Peyer's patch (tissue), 4 donors: ENCODE results near the gene ADPRM. TPM values are rescaled to one million over a fixed set of nuclear protein-coding genes. Genes with fewer than 3 reads are reported as not detected.

ENCODE experiments used
- DNase-seq, 3 donors: peaks; one replicate each; pipeline ENCODE4 v3.0.0-alpha.2; 2017 to 2019
- H3K27ac ChIP-seq, 4 donors: fragments of 200-600 bp; sonication (generic); one replicate each; pipeline ENCODE4 v1.5.1; 2016 to 2019
- H3K27me3 ChIP-seq, 2 donors: fragments of 200-600 bp; sonication (generic); one replicate each; pipeline ENCODE4 v1.5.1; 2019
- H3K36me3 ChIP-seq, 3 donors: fragments of 200-600 bp; sonication (generic); one replicate each; pipeline ENCODE4 v1.5.1; 2016 to 2019
- H3K4me1 ChIP-seq, 4 donors: fragments of 200-600 bp; sonication (generic); one replicate each; pipeline ENCODE4 v1.5.1; 2016 to 2019
- H3K4me3 ChIP-seq, 4 donors: fragments of 200-600 bp; sonication (generic); 1 replicate in 3 of 4; 2 replicates in 1 of 4; pipeline ENCODE4 v1.5.1; 2016 to 2019; ENCODE audit warnings: mild to moderate bottlenecking in 1 of 4
- H3K9me3 ChIP-seq, 4 donors: fragments of 200-600 bp; sonication (generic); one replicate each; pipeline ENCODE4 v1.5.1; 2016 to 2019; ENCODE audit warnings: mild to moderate bottlenecking in 1 of 4
- CTCF ChIP-seq, 6 experiments: fragments of 450-650 bp in 4 of 6; fragments of 200-600 bp in 2 of 6; sonication (generic) in 1 of 6; IDR thresholded peaks; one replicate each; pipeline ENCODE4 v1.5.1; 2017 to 2019; ENCODE audit warnings: antibody characterized with exemption in 6 of 6, mild to moderate bottlenecking in 3 of 6, moderate library complexity in 1 of 6
- POLR2A ChIP-seq, 2 donors: fragments of 450-650 bp; IDR thresholded peaks; one replicate each; pipeline ENCODE4 v1.5.1; 2017; ENCODE audit warnings: antibody characterized with exemption in 2 of 2, mild to moderate bottlenecking in 2 of 2, moderate library complexity in 2 of 2
- total RNA-seq, 4 donors: library from RNA; depleted of rRNA; stranded (reverse); fragments of >200 nt; gene quantifications; one replicate each; pipeline ENCODE4 v1.1.0, GENCODE V29; 2016

Gene ADPRM
- total RNA-seq: 10 to 100 TPM in 2 of 4 donors, 1 to 10 TPM in 2; 6.5 to 20.6 (median 14.0) TPM

GRCh38 chr17:10697092-10698081, at the start of gene ADPRM, which contains the start of gene SCO1:
Gene ADPRM (plus strand): TSS chr17:10697594. CDS start chr17:10704927, 7,333 bp downstream.
Gene SCO1 (minus strand): TSS chr17:10697533. CDS start chr17:10697507, 26 bp downstream.
- Histone ChIP-seq H3K9me3 (no peaks in the 10 kb centered on the region), H3K4me3 (peak within 1 kb of the TSS; percentile 73 to 99 (median 92)), H3K4me1 (peaks cover 0 to 18% (median 6%) of the 10 kb centered on the region in 4 donors), H3K27ac (peak within 1 kb of the TSS; percentile 94 to 97 (median 96)), H3K36me3 (peaks cover 0 to 28% (median 3%) of the 10 kb centered on the region in 3 donors), H3K27me3 (no peaks in the 10 kb centered on the region)
- DNase-seq: peak; percentile 94 to 98 (median 95)
- TF ChIP-seq POLR2A (IDR thresholded peaks at IDR 0.05) (peak; percentile 93 to 96), CTCF (IDR thresholded peaks at IDR 0.05) (peak in 4 of 6 experiments; percentile 49 to 65 (median 55))

- no peak overlapping the region for H3K27ac ChIP-seq
- no peaks in the 10 kb centered on the region for H3K9me3 ChIP-seq
- DNase-seq: no peak
- H3K4me1 ChIP-seq: no peaks in the 10 kb centered on the region
- TF ChIP-seq CTCF (IDR thresholded peaks at IDR 0.05) (no peak), POLR2A (IDR thresholded peaks at IDR 0.05) (no peak)
- no peaks in the 10 kb centered on the region for H3K27me3 ChIP-seq
- peaks cover 0 to 4% (median 0%) of the 10 kb centered on the region in 3 donors for H3K36me3 ChIP-seq
- H3K4me3 ChIP-seq: no peak overlapping the region
Observed at GRCh38 chr17:10648381-10648780, 49.0 kb upstream of the ADPRM start.

- no peak overlapping the region for H3K4me3 ChIP-seq
- DNase-seq: no peak
- H3K27me3 ChIP-seq: no peaks in the 10 kb centered on the region
- H3K9me3 ChIP-seq: no peaks in the 10 kb centered on the region
- peaks cover 0 to 4% (median 0%) of the 10 kb centered on the region in 3 donors for H3K36me3 ChIP-seq
- no peak for TF ChIP-seq POLR2A (IDR thresholded peaks at IDR 0.05)
- TF ChIP-seq CTCF (IDR thresholded peaks at IDR 0.05): no peak
- H3K27ac ChIP-seq: no peak overlapping the region
- H3K4me1 ChIP-seq: no peaks in the 10 kb centered on the region
Observed at GRCh38 chr17:10648956-10649355, 48.4 kb upstream of the ADPRM start.

GRCh38 chr17:10649602-10650001, 47.8 kb upstream of the ADPRM start:
- H3K27ac ChIP-seq: no peak overlapping the region
- no peaks in the 10 kb centered on the region for H3K4me1 ChIP-seq
- H3K27me3 ChIP-seq: no peaks in the 10 kb centered on the region
- H3K36me3 ChIP-seq: peaks cover 0 to 3% (median 0%) of the 10 kb centered on the region in 3 donors
- H3K4me3 ChIP-seq: no peak overlapping the region
- H3K9me3 ChIP-seq: no peaks in the 10 kb centered on the region
- DNase-seq: no peak
- TF ChIP-seq POLR2A (IDR thresholded peaks at IDR 0.05) (no peak), CTCF (IDR thresholded peaks at IDR 0.05) (no peak)

GRCh38 chr17:10651927-10652326, 45.5 kb upstream of the ADPRM start:
- H3K4me3 ChIP-seq: no peak overlapping the region
- no peak overlapping the region for H3K27ac ChIP-seq
- H3K4me1 ChIP-seq: no peaks in the 10 kb centered on the region
- H3K36me3 ChIP-seq: no peaks in the 10 kb centered on the region
- no peaks in the 10 kb centered on the region for H3K27me3 ChIP-seq
- DNase-seq: no peak
- no peaks in the 10 kb centered on the region for H3K9me3 ChIP-seq
- TF ChIP-seq POLR2A (IDR thresholded peaks at IDR 0.05): no peak
- no peak for TF ChIP-seq CTCF (IDR thresholded peaks at IDR 0.05)
